GM18519 (cell line): ENCODE measurements around the gene LEMD2.

Experiments
- ATAC-seq: cut with Tn5 transposase; IDR thresholded peaks from one replicate; pipeline ENCODE4 v1.9.1; 2021; ENCODE audit warnings: mild to moderate bottlenecking, moderate library complexity; ENCODE audit not compliant: unreplicated experiment, low FRiP score

LEMD2 gene

DNA sequence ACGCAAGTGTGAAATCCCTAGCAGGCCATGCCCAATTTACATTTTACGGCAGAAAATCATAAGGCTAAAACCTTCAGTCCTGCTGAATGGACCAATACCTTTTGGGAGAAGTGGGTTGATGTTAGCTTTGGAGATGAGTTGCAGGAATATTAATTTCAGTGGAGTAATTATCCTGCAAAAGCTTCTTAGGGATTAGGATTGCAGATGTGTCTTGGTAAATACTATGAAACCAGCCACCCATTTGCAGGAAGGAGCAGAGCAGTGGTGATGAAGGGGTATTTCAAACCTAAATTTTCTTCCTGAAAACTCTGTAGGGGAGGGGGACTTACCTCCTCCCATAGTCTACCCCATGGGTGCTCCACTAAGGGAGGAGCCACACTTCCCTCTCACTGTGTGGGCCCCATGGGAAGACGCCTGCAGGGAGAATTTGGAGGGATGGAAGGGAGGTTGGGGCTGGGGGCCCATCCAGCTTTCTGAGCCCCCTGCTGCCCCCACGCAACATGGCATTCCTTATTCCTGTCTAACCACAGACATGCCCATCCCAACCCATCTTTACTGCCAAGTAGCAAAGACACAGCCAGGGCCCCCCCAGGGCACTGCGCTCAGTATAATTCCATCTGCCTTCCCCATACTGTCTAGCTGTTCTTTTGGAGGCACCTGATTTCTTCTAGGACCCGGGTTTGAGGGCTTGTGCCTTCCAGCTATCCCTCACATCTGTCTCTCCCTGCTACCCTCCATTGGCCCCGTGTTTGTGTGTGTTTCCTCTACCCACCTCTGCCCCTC lies 62.8 kb downstream of the LEMD2 start:
- ATAC-seq = no peak

- no peak for ATAC-seq
These were observed 63.7 kb downstream of the LEMD2 start for GRCh38 chr6:33725222-33725621.

GRCh38 chr6:33724102-33725023 lies 64.6 kb downstream of the LEMD2 start:
- no peak for ATAC-seq

GRCh38 chr6:33723371-33724085 lies 65.4 kb downstream of the LEMD2 start:
- no peak for ATAC-seq

GRCh38 chr6:33722103-33722623 lies 66.8 kb downstream of the LEMD2 start:
- ATAC-seq = no peak

- no peak for ATAC-seq
These were observed 67.4 kb downstream of the LEMD2 start for GRCh38 chr6:33721508-33721907.
